ENCODE results near the gene IRF9. TPM values are rescaled to one million over a fixed set of nuclear protein-coding genes. Genes with fewer than 3 reads are reported as not detected.

Gene IRF9
- total and polyA plus RNA-seq, 2 of the 13 experiments (the other 11 are each of a cell fraction or from before 2014, with no cell fraction given), result 14.9 to 49.7 TPM

- TF ChIP-seq ARNT2 (CRISPR knock-in tag; IDR thresholded peaks at IDR 0.05; ENCODE audit: low read depth), result 0 out of 2 replicates have a peak, but pooled peaks have one; percentile 22
- TF ChIP-seq CSRNP2 (CRISPR knock-in tag; conservative IDR thresholded peaks at IDR 0.05; ENCODE audit: low read depth), result no peak
- TF ChIP-seq ZBTB10 (CRISPR knock-in tag; IDR thresholded peaks at IDR 0.05; ENCODE audit: borderline replicate concordance), result no peak
- no peak for TF ChIP-seq HNF1B (CRISPR knock-in tag; IDR thresholded peaks at IDR 0.05)
- no peak for TF ChIP-seq DPF2 (CRISPR knock-in tag; IDR thresholded peaks at IDR 0.05; ENCODE audit: borderline replicate concordance, low read depth)
- TF ChIP-seq ZBTB3 (CRISPR knock-in tag; IDR thresholded peaks at IDR 0.05; ENCODE audit: borderline replicate concordance, low read depth), result no peak
- no peak for TF ChIP-seq FOXM1 (CRISPR knock-in tag; IDR thresholded peaks at IDR 0.05)
- TF ChIP-seq MTA1 (CRISPR knock-in tag; IDR thresholded peaks at IDR 0.05; ENCODE audit: borderline replicate concordance), result peak; percentile 86; the same call in 1 of the 2 replicates
- no peak for TF ChIP-seq ZNF446 (CRISPR knock-in tag; IDR thresholded peaks at IDR 0.05)
- TF ChIP-seq ELF4 (CRISPR knock-in tag; IDR thresholded peaks at IDR 0.05; ENCODE audit: borderline replicate concordance), result no peak
- TF ChIP-seq ZFP91 (CRISPR knock-in tag; IDR thresholded peaks at IDR 0.05; ENCODE audit: borderline replicate concordance), result no peak
- TF ChIP-seq ZNF207 (IDR thresholded peaks at IDR 0.05; ENCODE audit: borderline replicate concordance), result no peak
- TF ChIP-seq BORCS8-MEF2B (CRISPR knock-in tag; IDR thresholded peaks at IDR 0.05), result no peak; the same call in none of the 2 replicates
- peak; percentile 80; the same call in 1 of the 2 replicates for TF ChIP-seq ZBTB49 (CRISPR knock-in tag; IDR thresholded peaks at IDR 0.05; ENCODE audit: borderline replicate concordance)
- TF ChIP-seq BRF2 (CRISPR knock-in tag; IDR thresholded peaks at IDR 0.05), result no peak; the same call in 1 of the 2 replicates
These were observed 14.6 kb upstream of the IRF9 start, which contains the start of gene PSME2 (continued) for GRCh38 chr14:24146453-24146977.

Data from HepG2 (cell line).